Mesenchymal stem cell (in vitro differentiated cells and primary cell): ENCODE data around the gene TLR2.

Experiments used
- DNase-seq: peaks from one replicate; pipeline ENCODE4 v3.0.0-alpha.2; 2013
- H2AFZ ChIP-seq: one replicate; pipeline ENCODE4 v1.6.1; 2013; ENCODE audit warnings: low read depth, mild to moderate bottlenecking, control low read depth, inconsistent platforms, low read length, moderate library complexity
- H2AK5ac ChIP-seq: 2 replicates; pipeline ENCODE4 v1.6.1; 2013; ENCODE audit warnings: low read length, moderate library complexity, mild to moderate bottlenecking, inconsistent platforms; ENCODE audit not compliant: severe bottlenecking
- H2BK120ac ChIP-seq: one replicate; pipeline ENCODE4 v1.6.1; 2013; ENCODE audit warnings: low read depth, mild to moderate bottlenecking, inconsistent platforms, low read length, moderate library complexity
- H2BK12ac ChIP-seq, 2 experiments: one replicate each; pipeline ENCODE4 v1.6.1; 2013; ENCODE audit warnings: inconsistent platforms in 2 of 2, low read length in 2 of 2, mild to moderate bottlenecking in 2 of 2, moderate library complexity in 2 of 2, control low read depth in 1 of 2
- H2BK15ac ChIP-seq: one replicate; pipeline ENCODE4 v1.6.1; 2013; ENCODE audit warnings: mild to moderate bottlenecking, low read depth, inconsistent platforms; ENCODE audit not compliant: poor library complexity, severe bottlenecking
- H2BK5ac ChIP-seq: 2 replicates; pipeline ENCODE4 v1.6.1; 2013; ENCODE audit warnings: low read depth, mild to moderate bottlenecking, low read length, control low read depth, inconsistent platforms; ENCODE audit not compliant: poor library complexity, severe bottlenecking
- H3K14ac ChIP-seq, 2 experiments: one replicate each; pipeline ENCODE4 v1.6.1; 2013; ENCODE audit warnings: inconsistent platforms in 2 of 2, low read length in 2 of 2, control low read depth in 1 of 2, mild to moderate bottlenecking in 1 of 2, moderate library complexity in 1 of 2
- H3K18ac ChIP-seq, 2 experiments: one replicate each; pipeline ENCODE4 v1.6.1; 2013; ENCODE audit warnings: inconsistent platforms in 2 of 2, low read length in 2 of 2, control low read depth in 1 of 2, low read depth in 1 of 2, mild to moderate bottlenecking in 1 of 2
- H3K23ac ChIP-seq, 2 experiments: one replicate each; pipeline ENCODE4 v1.6.1; 2013; ENCODE audit warnings: inconsistent platforms in 2 of 2, low read length in 2 of 2, mild to moderate bottlenecking in 2 of 2, moderate library complexity in 2 of 2, control low read depth in 1 of 2
- H3K27ac ChIP-seq: 2 replicates; pipeline ENCODE4 v1.5.1; 2013; ENCODE audit warnings: mild to moderate bottlenecking, moderate library complexity, low read length, control low read depth, inconsistent platforms; ENCODE audit not compliant: poor library complexity, severe bottlenecking
- H3K27me3 ChIP-seq, 2 experiments: 2 replicates each; pipeline versions ENCODE4 v1.6.1 to v1.7.0; 2013; ENCODE audit warnings: low read length in 2 of 2, mild to moderate bottlenecking in 2 of 2, moderate library complexity in 2 of 2, control low read depth in 1 of 2, inconsistent platforms in 1 of 2; ENCODE audit not compliant: control insufficient read depth in 1 of 2, insufficient read depth in 1 of 2
- H3K36me3 ChIP-seq, 2 experiments: 2 replicates each; pipeline versions ENCODE4 v1.6.1 to v1.7.0; 2013; ENCODE audit warnings: low read length in 2 of 2, control low read depth in 1 of 2, inconsistent platforms in 1 of 2, low read depth in 1 of 2, mild to moderate bottlenecking in 1 of 2; ENCODE audit not compliant: insufficient read depth in 2 of 2, control insufficient read depth in 1 of 2
- H3K4ac ChIP-seq, 2 experiments: one replicate each; pipeline ENCODE4 v1.6.1; 2013; ENCODE audit warnings: inconsistent platforms in 2 of 2, low read length in 2 of 2, mild to moderate bottlenecking in 2 of 2, moderate library complexity in 2 of 2, control low read depth in 1 of 2, low read depth in 1 of 2
- H3K4me1 ChIP-seq: 2 replicates; pipeline ENCODE4 v1.6.1; 2013; ENCODE audit warnings: low read depth, low read length, control low read depth; ENCODE audit not compliant: control insufficient read depth, insufficient read depth
- H3K4me2 ChIP-seq: 2 replicates; pipeline ENCODE4 v1.6.1; 2013; ENCODE audit warnings: low read length, mild to moderate bottlenecking, inconsistent platforms; ENCODE audit not compliant: poor library complexity, severe bottlenecking
- H3K4me3 ChIP-seq, 2 experiments: 2 replicates each; pipeline versions ENCODE4 v1.5.1 to v1.7.0; 2013; ENCODE audit warnings: low read length in 2 of 2, mild to moderate bottlenecking in 2 of 2, control low read depth in 1 of 2, low read depth in 1 of 2; ENCODE audit not compliant: insufficient read depth in 1 of 2
- H3K79me1 ChIP-seq: replicated peaks from 2 replicates; pipeline ENCODE4 v1.6.1; 2013; ENCODE audit warnings: mild to moderate bottlenecking, control low read depth, low read length, inconsistent platforms; ENCODE audit not compliant: poor library complexity, severe bottlenecking
- H3K9ac ChIP-seq: 2 replicates; pipeline ENCODE4 v1.7.0; 2013; ENCODE audit warnings: mild to moderate bottlenecking, low read length, moderate library complexity
- H3K9me3 ChIP-seq: 2 replicates; pipeline ENCODE4 v1.7.0; 2013; ENCODE audit warnings: mild to moderate bottlenecking, low read length; ENCODE audit not compliant: control insufficient read depth
- H4K8ac ChIP-seq: one replicate; pipeline ENCODE4 v1.6.1; 2013; ENCODE audit warnings: inconsistent platforms, mild to moderate bottlenecking, low read length, moderate library complexity
- H4K91ac ChIP-seq: one replicate; pipeline ENCODE4 v1.6.1; 2013; ENCODE audit warnings: mild to moderate bottlenecking, low read length, inconsistent platforms
- WGBS: methylation state at CpG from one replicate; pipeline ENCODE4 v1.1.7; 2013; ENCODE audit warnings: mixed read lengths; 5-methylcytosine and 5-hydroxymethylcytosine counted together

The TLR2 gene

GRCh38 chr4:153638011-153638410 lies 46.1 kb upstream of the TLR2 start:
- Histone ChIP-seq H3K14ac (no peak overlapping the region), H3K4me3 (no peak overlapping the region), H3K4me1 (no peaks in the 10 kb centered on the region), H2BK5ac (no peak overlapping the region), H2BK12ac (no peak overlapping the region), H2BK120ac (no peak overlapping the region), H2BK15ac (no peak overlapping the region), H3K9me3 (no peaks in the 10 kb centered on the region), H3K18ac (no peak overlapping the region), H3K36me3 (peaks cover 12 to 22% of the 10 kb centered on the region in 2 experiments), H3K4ac (no peak overlapping the region), H3K27ac (no peak overlapping the region), H3K27me3 (no peaks in the 10 kb centered on the region), H2AK5ac (no peak overlapping the region), H3K9ac (no peak overlapping the region), H4K91ac (no peak overlapping the region), H4K8ac (no peak overlapping the region), H3K23ac (no peak overlapping the region), H3K79me1 (no peaks in the 10 kb centered on the region), H3K4me2 (no peak overlapping the region), H2AFZ (no peak overlapping the region)
- no peak for DNase-seq
- WGBS = 100% methylated on average over 3 of the region's 8 CpGs

GRCh38 chr4:153638999-153639398 lies 45.1 kb upstream of the TLR2 start:
- H3K14ac ChIP-seq = no peak overlapping the region

GRCh38 chr4:153639833-153640802 lies 44.0 kb upstream of the TLR2 start:
- Histone ChIP-seq H3K4me2 (no peak overlapping the region), H2BK12ac (no peak overlapping the region), H2BK15ac (no peak overlapping the region), H2BK5ac (no peak overlapping the region), H3K14ac (no peak overlapping the region), H3K4me1 (no peaks in the 10 kb centered on the region), H2AFZ (no peak overlapping the region), H3K27ac (no peak overlapping the region), H3K23ac (no peak overlapping the region), H4K91ac (no peak overlapping the region), H3K9ac (no peak overlapping the region), H3K18ac (no peak overlapping the region), H3K4me3 (no peak overlapping the region), H3K79me1 (no peaks in the 10 kb centered on the region), H2BK120ac (no peak overlapping the region), H3K36me3 (peaks cover 12 to 13% of the 10 kb centered on the region in 2 experiments), H3K27me3 (no peaks in the 10 kb centered on the region), H4K8ac (no peak overlapping the region), H3K9me3 (no peaks in the 10 kb centered on the region), H2AK5ac (no peak overlapping the region), H3K4ac (no peak overlapping the region)
- no peak for DNase-seq
- 93% methylated on average over 21 of the region's 23 CpGs for WGBS

More at GRCh38 chr4:153638999-153639398, 45.1 kb upstream of the TLR2 start:
- H2BK12ac ChIP-seq = no peak overlapping the region
- DNase-seq = no peak
- H2AK5ac ChIP-seq = no peak overlapping the region
- H3K4me1 ChIP-seq = no peaks in the 10 kb centered on the region
- no peak overlapping the region for H2AFZ ChIP-seq
- H3K4me3 ChIP-seq = no peak overlapping the region
- no peak overlapping the region for H3K23ac ChIP-seq
- H3K36me3 ChIP-seq = peaks cover 12 to 18% of the 10 kb centered on the region in 2 experiments
- no peak overlapping the region for H2BK120ac ChIP-seq
- no peak overlapping the region for H4K8ac ChIP-seq
- H4K91ac ChIP-seq = no peak overlapping the region
- H3K9ac ChIP-seq = no peak overlapping the region
- no peaks in the 10 kb centered on the region for H3K79me1 ChIP-seq
- H3K9me3 ChIP-seq = no peaks in the 10 kb centered on the region
- no peak overlapping the region for H3K18ac ChIP-seq
- H3K4ac ChIP-seq = no peak overlapping the region
- no peak overlapping the region for H2BK5ac ChIP-seq
- no peak overlapping the region for H3K27ac ChIP-seq
- H3K27me3 ChIP-seq = no peaks in the 10 kb centered on the region
- WGBS = 98% methylated on average over 3 of the region's 3 CpGs
- H3K4me2 ChIP-seq = no peak overlapping the region
- H2BK15ac ChIP-seq = no peak overlapping the region

GRCh38 chr4:153641532-153641931 lies 42.5 kb upstream of the TLR2 start:
- Histone ChIP-seq H2BK15ac (no peak overlapping the region), H3K9ac (no peak overlapping the region), H3K36me3 (peaks cover 0 to 3% of the 10 kb centered on the region in 2 experiments), H3K9me3 (peaks cover 4% of the 10 kb centered on the region), H3K27ac (no peak overlapping the region), H2BK120ac (no peak overlapping the region), H3K4me3 (no peak overlapping the region), H3K4me2 (no peak overlapping the region), H4K8ac (no peak overlapping the region), H3K4me1 (no peaks in the 10 kb centered on the region), H3K27me3 (no peaks in the 10 kb centered on the region), H3K18ac (no peak overlapping the region), H3K23ac (no peak overlapping the region), H2BK12ac (no peak overlapping the region), H4K91ac (no peak overlapping the region), H3K4ac (no peak overlapping the region), H2AFZ (no peak overlapping the region), H3K14ac (no peak overlapping the region), H2BK5ac (no peak overlapping the region), H2AK5ac (no peak overlapping the region), H3K79me1 (no peaks in the 10 kb centered on the region)
- WGBS = 100% methylated on average over 3 of the region's 7 CpGs
- no peak for DNase-seq
